OCI-LY1 (cell line): ENCODE results near the gene L3MBTL4.
A peak's percentile ranks its signal among the peaks of the same experiment; 100 is the strongest.

Experiments used
- CTCF ChIP-seq: fragments of 200-600 bp; sonication (generic), shearing (Covaris generic); IDR thresholded peaks from 2 replicates; pipeline ENCODE4 v1.5.1; 2017; ENCODE audit warnings: mild to moderate bottlenecking, antibody characterized with exemption, low read length, moderate library complexity, mixed read lengths
- EZH2 ChIP-seq: fragments of 200-600 bp; sonication (generic), shearing (Covaris generic); IDR thresholded peaks from 2 replicates; pipeline ENCODE4 v1.8.0; 2017; ENCODE audit warnings: borderline replicate concordance, mixed run types, mild to moderate bottlenecking, antibody characterized with exemption, low read length, moderate library complexity, mixed read lengths

- TF ChIP-seq CTCF (peak; percentile 9; the same call in 1 of the 2 replicates), EZH2 (no peak)
These were observed 44.3 kb downstream of the L3MBTL4 start for GRCh38 chr18:6370410-6370809.
